ENCODE results near the gene TLE5. TPM values are rescaled to one million over a fixed set of nuclear protein-coding genes. Genes with fewer than 3 reads are reported as not detected.
A peak's percentile ranks its signal among the peaks of the same experiment; 100 is the strongest.

The TLE5 gene
- total and polyA plus RNA-seq, 2 of the 4 experiments (the other 2 are of a cell fraction): 119 to 407 TPM

DNA sequence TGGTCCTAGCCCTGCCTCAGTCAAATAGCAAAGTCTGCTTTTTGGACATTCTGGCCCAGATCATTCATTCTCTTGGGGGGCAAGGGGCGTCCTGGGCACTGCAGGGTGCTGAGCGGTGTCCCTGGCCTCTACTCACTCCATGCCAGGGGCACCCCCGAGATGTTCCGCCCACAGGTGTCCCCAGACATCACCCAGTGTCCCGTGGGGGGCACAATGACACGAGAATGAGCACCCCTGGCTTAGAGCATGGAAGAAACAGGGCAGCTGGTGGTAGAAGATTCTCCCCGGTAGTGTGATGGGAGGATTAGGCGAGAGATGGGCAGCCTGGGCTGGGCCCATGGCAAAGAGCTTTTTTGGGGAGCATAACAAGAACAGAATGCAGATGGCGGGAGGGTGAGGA lies 5.3 kb upstream of the TLE5 start:
- H4K5ac ChIP-seq (ENCODE audit: low read depth, low read length): no peak overlapping the region
- H2BK20ac ChIP-seq (ENCODE audit: low read depth, low read length): no peak overlapping the region
- H3K9me3 ChIP-seq (ENCODE audit: control insufficient read depth, insufficient read depth, low read length): no peaks in the 10 kb centered on the region
- in situ Hi-C loops (cut with MboI; ENCODE audit: low sequenced_read_pairs): no loop called here
- H2AK5ac ChIP-seq (ENCODE audit: low read depth, low read length): no peak overlapping the region
- no peak overlapping the region for H2BK15ac ChIP-seq (ENCODE audit: low read depth, low read length)
- BruUV-seq (replicated peaks): no TSS peak
- POLR2A ChIA-PET (ENCODE audit: unreplicated experiment): no interaction called here
- peaks cover 6% of the 10 kb centered on the region for H3K4me1 ChIP-seq (ENCODE audit: control insufficient read depth, insufficient read depth, low read length)
- no peak overlapping the region for H4K91ac ChIP-seq (ENCODE audit: insufficient read depth, low read depth, low read length)
- ATAC-seq (ENCODE audit: low read depth) (no peak), DNase-seq (no peak)
- H3K27ac ChIP-seq (ENCODE audit: insufficient read depth, low read length): no peak overlapping the region
- intact Hi-C loops (cut with micrococcal nuclease): no loop called here
- 84% methylated on average over 5 of the region's 9 CpGs; no CpG with 5 or more reads in 1 of the 2 experiments for WGBS, 2 experiments (ENCODE audit: extremely low coverage in 2 of 2, insufficient read length in 1 of 2)
- H4K20me1 ChIP-seq (ENCODE audit: insufficient read depth, low read length): no peaks in the 10 kb centered on the region
- no peak overlapping the region for H4K8ac ChIP-seq (ENCODE audit: low read depth in 2 of 2, low read length in 2 of 2)
- H3K14ac ChIP-seq (replicated peaks; ENCODE audit: low read depth, low read length): no peak overlapping the region
- no peaks in the 10 kb centered on the region for H3K36me3 ChIP-seq (ENCODE audit: control insufficient read depth, insufficient read depth, low read length)
- no peak for TF ChIP-seq CEBPB (IDR thresholded peaks at IDR 0.05; ENCODE audit: low read depth, low read length)
- no peak for TF ChIP-seq MXI1 (IDR thresholded peaks at IDR 0.05; ENCODE audit: borderline replicate concordance, low read depth, low read length)
- TF ChIP-seq CHD1 (IDR thresholded peaks at IDR 0.05; ENCODE audit: low read depth, low read length): no peak
- TF ChIP-seq NFE2L2 (IDR thresholded peaks at IDR 0.05; ENCODE audit: low read depth, low read length): no peak
- no peak for TF ChIP-seq FOS (IDR thresholded peaks at IDR 0.05; ENCODE audit: low read depth, low read length)
- TF ChIP-seq MAFK (IDR thresholded peaks at IDR 0.05; ENCODE audit: low read depth, low read length): no peak
- no peak for TF ChIP-seq RCOR1 (IDR thresholded peaks at IDR 0.05; ENCODE audit: insufficient replicate concordance, low read length)
- TF ChIP-seq RAD21 (IDR thresholded peaks at IDR 0.05; ENCODE audit: low read length): no peak
- no peak for TF ChIP-seq POLR2A (IDR thresholded peaks at IDR 0.05; ENCODE audit: low read depth, low read length)
- TF ChIP-seq, protein P1, sequence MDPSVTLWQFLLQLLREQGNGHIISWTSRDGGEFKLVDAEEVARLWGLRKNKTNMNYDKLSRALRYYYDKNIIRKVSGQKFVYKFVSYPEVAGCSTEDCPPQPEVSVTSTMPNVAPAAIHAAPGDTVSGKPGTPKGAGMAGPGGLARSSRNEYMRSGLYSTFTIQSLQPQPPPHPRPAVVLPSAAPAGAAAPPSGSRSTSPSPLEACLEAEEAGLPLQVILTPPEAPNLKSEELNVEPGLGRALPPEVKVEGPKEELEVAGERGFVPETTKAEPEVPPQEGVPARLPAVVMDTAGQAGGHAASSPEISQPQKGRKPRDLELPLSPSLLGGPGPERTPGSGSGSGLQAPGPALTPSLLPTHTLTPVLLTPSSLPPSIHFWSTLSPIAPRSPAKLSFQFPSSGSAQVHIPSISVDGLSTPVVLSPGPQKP (IDR thresholded peaks at IDR 0.05; ENCODE audit: borderline replicate concordance, low read depth, low read length): no peak
- TF ChIP-seq CTCF (conservative IDR thresholded peaks at IDR 0.05; ENCODE audit: low read depth, low read length): no peak
- H3K9me1 ChIP-seq (ENCODE audit: insufficient read depth, low read length): no peaks in the 10 kb centered on the region; the same call in 1 of the 2 replicates
- peaks cover 0 to 6% of the 10 kb centered on the region in 2 experiments; a peak in 1 of 4 replicates for H3K79me1 ChIP-seq (ENCODE audit: low read depth in 1 of 2, low read length in 2 of 2)
- no peak overlapping the region for H3K4me3 ChIP-seq (ENCODE audit: insufficient read depth, low read depth, low read length)
- H3K27me3 ChIP-seq (ENCODE audit: control insufficient read depth, insufficient read depth, low read length): no peaks in the 10 kb centered on the region
- CTCF ChIA-PET: interaction anchor here (0.6 kb wide), 1 partner anchor 21 kb away, joined by 6 read pairs; no protein-coding TSS in a partner anchor
- H3K4me2 ChIP-seq (ENCODE audit: low read depth, low read length): no peak overlapping the region
- dilution Hi-C loops (cut with HindIII; ENCODE audit: low sequenced_read_pairs, unreplicated experiment): no loop called here
- H3K4ac ChIP-seq (ENCODE audit: low read depth, low read length): no peak overlapping the region
- H3K9ac ChIP-seq (ENCODE audit: low read depth, low read length): no peak overlapping the region
- H2BK120ac ChIP-seq (ENCODE audit: low read depth, low read length): no peak overlapping the region
- peak overlapping the region; percentile 58 for H2AFZ ChIP-seq (replicated peaks; ENCODE audit: low read length, poor library complexity)
- no peak overlapping the region for H3K23ac ChIP-seq (ENCODE audit: low read depth, low read length)
- no peak overlapping the region for H3K18ac ChIP-seq (ENCODE audit: low read depth, low read length)
- H3K56ac ChIP-seq (ENCODE audit: extremely low read depth, insufficient read depth, low read length): no peak overlapping the region
- no peak overlapping the region for H2BK5ac ChIP-seq (ENCODE audit: low read depth, low read length, poor library complexity, severe bottlenecking)
- no peak overlapping the region for H2AK9ac ChIP-seq (replicated peaks; ENCODE audit: low read depth, low read length, poor library complexity)

All from IMR-90 (cell line).